Measurements from ENCODE around the gene MBTPS1.

Gene MBTPS1

GRCh38 chr16:84013787-84014569 is 102.8 kb downstream of the MBTPS1 start:
- DNase-seq (ENCODE audit: low read depth in 2 of 3, low spot score in 2 of 3) = peak; percentile 23 to 60 (median 24)

GRCh38 chr16:84009282-84009681 is 107.5 kb downstream of the MBTPS1 start:
- DNase-seq (ENCODE audit: low read depth in 2 of 3, low spot score in 2 of 3) = no peak

GRCh38 chr16:84007965-84008364 is 108.8 kb downstream of the MBTPS1 start:
- no peak for DNase-seq (ENCODE audit: low read depth in 2 of 3, low spot score in 2 of 3)

- DNase-seq (ENCODE audit: low read depth in 2 of 3, low spot score in 2 of 3) = no peak
Observed at GRCh38 chr16:84007520-84007919, 109.2 kb downstream of the MBTPS1 start.

- no peak for DNase-seq (ENCODE audit: low read depth in 2 of 3, low spot score in 2 of 3)
Observed at GRCh38 chr16:84005391-84005790, 111.4 kb downstream of the MBTPS1 start.

- no peak for DNase-seq (ENCODE audit: low read depth in 2 of 3, low spot score in 2 of 3)
Observed at GRCh38 chr16:84004442-84004841, 112.3 kb downstream of the MBTPS1 start.
